GM23248 (cell line): ENCODE measurements around the gene INTS14. TPM values are rescaled to one million over a fixed set of nuclear protein-coding genes. Genes with fewer than 3 reads are reported as not detected.

Experiments
- DNase-seq: peaks from one replicate; pipeline ENCODE4 v3.0.0-alpha.2; 2015
- H2AFZ ChIP-seq: fragments of 200-600 bp; sonication (generic); 2 replicates; pipeline ENCODE4 v1.6.1; 2016; ENCODE audit warnings: antibody characterized with exemption
- H3F3A ChIP-seq: fragments of 200-600 bp; sonication (generic); 2 replicates; pipeline ENCODE4 v1.6.1; 2016; ENCODE audit warnings: mild to moderate bottlenecking, antibody characterized with exemption, mixed run types; ENCODE audit not compliant: insufficient read depth
- H3K27ac ChIP-seq: fragments of 200-600 bp; sonication (generic); 2 replicates; pipeline ENCODE4 v1.5.1; 2016; ENCODE audit warnings: mild to moderate bottlenecking
- H3K27me3 ChIP-seq: fragments of 200-600 bp; sonication (generic); replicated peaks from 2 replicates; pipeline ENCODE4 v1.6.1; 2016; ENCODE audit warnings: mild to moderate bottlenecking; ENCODE audit not compliant: insufficient read depth
- H3K36me3 ChIP-seq: fragments of 200-600 bp; sonication (generic); 2 replicates; pipeline ENCODE4 v1.6.1; 2016; ENCODE audit warnings: low read depth, mild to moderate bottlenecking
- H3K4me1 ChIP-seq: fragments of 200-600 bp; sonication (generic); 2 replicates; pipeline ENCODE4 v1.6.1; 2016; ENCODE audit warnings: mild to moderate bottlenecking; ENCODE audit not compliant: insufficient read depth
- H3K4me2 ChIP-seq: fragments of 200-600 bp; sonication (generic); one replicate; pipeline ENCODE4 v1.6.1; 2016; ENCODE audit warnings: mild to moderate bottlenecking; ENCODE audit not compliant: unreplicated experiment
- H3K4me3 ChIP-seq: fragments of 200-600 bp; sonication (generic); 2 replicates; pipeline ENCODE4 v1.5.1; 2016; ENCODE audit warnings: mild to moderate bottlenecking
- H3K79me2 ChIP-seq: fragments of 200-600 bp; sonication (generic); 2 replicates; pipeline ENCODE4 v1.6.1; 2016; ENCODE audit warnings: mild to moderate bottlenecking; ENCODE audit not compliant: insufficient read depth
- H3K9ac ChIP-seq: fragments of 200-600 bp; sonication (generic); 2 replicates; pipeline ENCODE4 v1.6.1; 2016; ENCODE audit warnings: mild to moderate bottlenecking
- H3K9me2 ChIP-seq: fragments of 200-600 bp; sonication (generic); 2 replicates; pipeline ENCODE4 v1.6.1; 2016; ENCODE audit warnings: mixed run types, mild to moderate bottlenecking, moderate library complexity; ENCODE audit not compliant: insufficient read depth
- H3K9me3 ChIP-seq: fragments of 200-600 bp; sonication (generic); one replicate; pipeline ENCODE4 v1.6.1; 2017; ENCODE audit warnings: low read depth
- H4K20me1 ChIP-seq: fragments of 200-600 bp; sonication (generic); 2 replicates; pipeline ENCODE4 v1.6.0; 2016; ENCODE audit not compliant: insufficient read depth
- EZH2 ChIP-seq: fragments of 200-600 bp; sonication (generic); IDR thresholded peaks from 2 replicates; pipeline ENCODE4 v1.6.1; 2018; ENCODE audit warnings: antibody characterized with exemption, mild to moderate bottlenecking; ENCODE audit not compliant: insufficient read depth, poor library complexity, severe bottlenecking
- EZH2phosphoT487 ChIP-seq: fragments of 200-600 bp; sonication (generic); IDR thresholded peaks from 2 replicates; pipeline ENCODE4 v1.6.1; 2018; ENCODE audit warnings: antibody characterized with exemption, moderate library complexity, mild to moderate bottlenecking, low read depth; ENCODE audit not compliant: insufficient read depth
- WGBS, 2 experiments: methylation state at CpG; one replicate each; pipeline ENCODE4 v1.1.6; 2015 to 2017; ENCODE audit warnings: low lambda C conversion rate in 2 of 2, low coverage in 1 of 2; ENCODE audit errors: missing lambda C conversion rate in 2 of 2; 5-methylcytosine and 5-hydroxymethylcytosine counted together
- in situ Hi-C: fragments of 300-500 bp; cut with MboI; formaldehyde crosslinking; loops from 2 replicates; pipeline ENCODE4 v1.15.0; 2020
- polyA plus RNA-seq: library from polyadenylated mRNA; unstranded; fragments of >200 nt; fragmentation: Nextera tagmentation; extraction: Ambion mirVana; gene quantifications from 2 replicates; pipeline ENCODE4 v1.2.1, GENCODE V29; 2016
- total RNA-seq: library from RNA; depleted of rRNA; stranded (reverse); fragments of >200 nt; shearing (Covaris generic); gene quantifications from 2 replicates; pipeline ENCODE4 v1.2.3, GENCODE V29; 2014

INTS14 gene
- total and polyA plus RNA-seq, 2 experiments from 2014 or later = 31.7 to 41.4 TPM

GRCh38 chr15:65569728-65570127 is 41.2 kb downstream of the INTS14 start:
- Histone ChIP-seq H3K27ac (no peak overlapping the region), H3K79me2 (no peaks in the 10 kb centered on the region), H4K20me1 (no peaks in the 10 kb centered on the region), H3K36me3 (peaks cover 60% of the 10 kb centered on the region; the same call in 1 of the 2 replicates), H3K9me3 (no peaks in the 10 kb centered on the region), H3K4me1 (no peaks in the 10 kb centered on the region), H3F3A (peaks cover 7% of the 10 kb centered on the region; the same call in 1 of the 2 replicates), H3K9ac (no peak overlapping the region), H3K4me3 (no peak overlapping the region), H3K4me2 (no peak overlapping the region), H3K9me2 (no peaks in the 10 kb centered on the region), H2AFZ (no peak overlapping the region), H3K27me3 (no peaks in the 10 kb centered on the region)
- TF ChIP-seq EZH2phosphoT487 (no peak), EZH2 (no peak)
- in situ Hi-C loops = no loop called here
- WGBS, 2 experiments = 84% methylated on average over 3 of the region's 3 CpGs
- no peak for DNase-seq

GRCh38 chr15:65561934-65562333 is 49.0 kb downstream of the INTS14 start:
- peaks cover 42% of the 10 kb centered on the region for H3K36me3 ChIP-seq

GRCh38 chr15:65559941-65560340 is 51.0 kb downstream of the INTS14 start:
- Histone ChIP-seq H3F3A (peaks cover 13% of the 10 kb centered on the region), H3K27ac (no peak overlapping the region), H3K9me2 (no peaks in the 10 kb centered on the region), H3K4me3 (no peak overlapping the region), H3K27me3 (no peaks in the 10 kb centered on the region), H4K20me1 (no peaks in the 10 kb centered on the region), H3K36me3 (peaks cover 29% of the 10 kb centered on the region), H3K4me2 (no peak overlapping the region), H2AFZ (no peak overlapping the region), H3K4me1 (peaks cover 6% of the 10 kb centered on the region; the same call in 1 of the 2 replicates), H3K9me3 (no peaks in the 10 kb centered on the region), H3K9ac (no peak overlapping the region), H3K79me2 (peaks cover 17% of the 10 kb centered on the region)
- TF ChIP-seq EZH2phosphoT487 = no peak
- no peak for TF ChIP-seq EZH2
- DNase-seq = no peak
- in situ Hi-C loops = no loop called here

More at GRCh38 chr15:65561934-65562333, 49.0 kb downstream of the INTS14 start:
- H3K27me3 ChIP-seq = no peaks in the 10 kb centered on the region
- H3K4me2 ChIP-seq = no peak overlapping the region
- no peak overlapping the region for H2AFZ ChIP-seq
- no peak overlapping the region for H3K9ac ChIP-seq
- H3K27ac ChIP-seq = no peak overlapping the region
- no peaks in the 10 kb centered on the region for H4K20me1 ChIP-seq
- H3K9me3 ChIP-seq = no peaks in the 10 kb centered on the region
- H3K9me2 ChIP-seq = no peaks in the 10 kb centered on the region
- DNase-seq = no peak
- H3K4me1 ChIP-seq = peaks cover 6% of the 10 kb centered on the region; the same call in 1 of the 2 replicates
- WGBS, 2 experiments = 92 to 93% methylated on average over 6 of the region's 6 CpGs
- no peak for TF ChIP-seq EZH2phosphoT487
- no peak for TF ChIP-seq EZH2
- peaks cover 13% of the 10 kb centered on the region for H3F3A ChIP-seq
- in situ Hi-C loops = no loop called here
- H3K4me3 ChIP-seq = no peak overlapping the region
- H3K79me2 ChIP-seq = peaks cover 17% of the 10 kb centered on the region; the same call in 1 of the 2 replicates

- peaks cover 28% of the 10 kb centered on the region for H3K36me3 ChIP-seq
- no peaks in the 10 kb centered on the region for H3K9me3 ChIP-seq
- no peaks in the 10 kb centered on the region for H3K9me2 ChIP-seq
- no peak for TF ChIP-seq EZH2phosphoT487
- no peak for TF ChIP-seq EZH2
- H4K20me1 ChIP-seq = no peaks in the 10 kb centered on the region
- no peaks in the 10 kb centered on the region for H3K27me3 ChIP-seq
- 94 to 97% methylated on average over 6 of the region's 6 CpGs for WGBS, 2 experiments
- H3K4me1 ChIP-seq = peaks cover 6% of the 10 kb centered on the region; the same call in 1 of the 2 replicates
- H3K9ac ChIP-seq = no peak overlapping the region
- in situ Hi-C loops = no loop called here
- no peak overlapping the region for H2AFZ ChIP-seq
- peaks cover 13% of the 10 kb centered on the region for H3F3A ChIP-seq
- no peak overlapping the region for H3K4me2 ChIP-seq
- DNase-seq = no peak
- peaks cover 18% of the 10 kb centered on the region for H3K79me2 ChIP-seq
- no peak overlapping the region for H3K4me3 ChIP-seq
- H3K27ac ChIP-seq = no peak overlapping the region
Measured at GRCh38 chr15:65558997-65559760, 51.8 kb downstream of the INTS14 start.
